OCI-LY7 (cell line): ENCODE data around the gene RAC2. TPM values are rescaled to one million over a fixed set of nuclear protein-coding genes. Genes with fewer than 3 reads are reported as not detected.

Source experiments
- BruUV-seq: library from RNA; stranded (reverse); fragments of 400-500 nt; replicated peaks from 2 replicates; lab custom pipeline; 2021; lab: Mats Ljungman, UMichigan
- CTCF ChIA-PET: fragments of 300-600 bp; sonication (Branson Sonifier 250); formaldehyde crosslinking; loops from one replicate; lab custom pipeline; 2022; ENCODE audit warnings: antibody characterized with exemption; ENCODE audit not compliant: unreplicated experiment; lab: Charles Lee
- POLR2A ChIA-PET: fragments of 300-600 bp; sonication (Branson Sonifier 250); formaldehyde crosslinking; loops from one replicate; lab custom pipeline; 2022; ENCODE audit warnings: antibody characterized with exemption; lab: Charles Lee
- DNase-seq: peaks from one replicate; pipeline ENCODE4 v3.0.0-alpha.2; 2015; ENCODE audit warnings: low spot score
- H2AFZ ChIP-seq: fragments of 200-600 bp; sonication (generic), shearing (Covaris generic); 2 replicates; pipeline ENCODE4 v1.6.1; 2014; ENCODE audit warnings: mild to moderate bottlenecking, antibody characterized with exemption, low read length, moderate library complexity
- H3K27ac ChIP-seq: fragments of 200-600 bp; sonication (generic); 2 replicates; pipeline ENCODE4 v1.5.1; 2014; ENCODE audit warnings: mixed run types, low read depth, mild to moderate bottlenecking, moderate library complexity, low read length, inconsistent platforms; ENCODE audit not compliant: poor library complexity, severe bottlenecking
- H3K36me3 ChIP-seq: fragments of 200-600 bp; sonication (generic); 2 replicates; pipeline ENCODE4 v1.6.1; 2014; ENCODE audit warnings: mild to moderate bottlenecking, antibody characterized with exemption, low read length, moderate library complexity, mixed read lengths; ENCODE audit not compliant: insufficient read depth
- H3K4me1 ChIP-seq: fragments of 200-600 bp; sonication (generic); 2 replicates; pipeline ENCODE4 v1.5.1; 2014; ENCODE audit warnings: mild to moderate bottlenecking, low read length; ENCODE audit not compliant: insufficient read depth, poor library complexity, severe bottlenecking
- H3K4me2 ChIP-seq: fragments of 200-600 bp; sonication (generic); 2 replicates; pipeline ENCODE4 v1.6.1; 2014; ENCODE audit warnings: mild to moderate bottlenecking, low read length
- H3K4me3 ChIP-seq: fragments of 200-600 bp; sonication (generic); 2 replicates; pipeline ENCODE4 v1.5.1; 2014; ENCODE audit warnings: mild to moderate bottlenecking, low read depth, low read length; ENCODE audit not compliant: poor library complexity, severe bottlenecking
- H3K79me2 ChIP-seq: fragments of 200-600 bp; sonication (generic); 2 replicates; pipeline ENCODE4 v1.6.1; 2016; ENCODE audit warnings: low read depth, mild to moderate bottlenecking, low read length, moderate library complexity, mixed read lengths; ENCODE audit not compliant: insufficient read depth
- H3K9me2 ChIP-seq: fragments of 200-600 bp; sonication (generic); 2 replicates; pipeline ENCODE4 v1.6.1; 2016; ENCODE audit warnings: mild to moderate bottlenecking, low read length, mixed read lengths; ENCODE audit not compliant: insufficient read depth
- H3K9me3 ChIP-seq: fragments of 200-600 bp; sonication (generic); 2 replicates; pipeline ENCODE4 v1.6.1; 2014; ENCODE audit warnings: mild to moderate bottlenecking, mixed run types, low read length, mixed read lengths
- H4K20me1 ChIP-seq: fragments of 200-600 bp; sonication (generic); 2 replicates; pipeline ENCODE4 v1.6.1; 2014; ENCODE audit warnings: mild to moderate bottlenecking, antibody characterized with exemption, low read length, moderate library complexity, mixed read lengths; ENCODE audit not compliant: insufficient read depth
- CTCF ChIP-seq: fragments of 200-600 bp; sonication (generic); conservative IDR thresholded peaks from 2 replicates; pipeline ENCODE4 v1.5.1; 2014; ENCODE audit warnings: mild to moderate bottlenecking, antibody characterized with exemption, low read length, moderate library complexity, mixed read lengths
- EZH2phosphoT487 ChIP-seq: fragments of 200-600 bp; sonication (generic); IDR thresholded peaks from 2 replicates; pipeline ENCODE4 v1.6.1; 2018; ENCODE audit warnings: low read depth, borderline replicate concordance, mild to moderate bottlenecking, mixed run types, antibody characterized with exemption, low read length, moderate library complexity, mixed read lengths
- intact Hi-C: fragments of 100-400 bp; cut with micrococcal nuclease; formaldehyde crosslinking; loops from one replicate; pipeline ENCODE4 v1.10.0; 2022; ENCODE audit not compliant: unreplicated experiment
- total RNA-seq, 2 experiments: library from RNA; depleted of rRNA in 1 of 2; stranded (reverse); fragments of >200 nt in 1 of 2; shearing (Covaris generic) in 1 of 2; gene quantifications; 2 replicates each; pipeline ENCODE4 v1.2.3, GENCODE V29; 2014 to 2022

RAC2 gene
- total RNA-seq, 2 experiments from 2014 or later = 142 to 321 TPM

- no peaks in the 10 kb centered on the region for H4K20me1 ChIP-seq
- H3K36me3 ChIP-seq = no peaks in the 10 kb centered on the region
- intact Hi-C loops = no loop called here
- H3K9me2 ChIP-seq = no peaks in the 10 kb centered on the region
- POLR2A ChIA-PET = no interaction called here
- TF ChIP-seq EZH2phosphoT487 (no peak), CTCF (no peak)
- no peak overlapping the region for H3K4me3 ChIP-seq
- DNase-seq = no peak
- no peak overlapping the region for H3K4me2 ChIP-seq
- no peaks in the 10 kb centered on the region for H3K9me3 ChIP-seq
- no peaks in the 10 kb centered on the region for H3K79me2 ChIP-seq
- BruUV-seq = no TSS peak
- CTCF ChIA-PET = no interaction called here
- no peak overlapping the region for H2AFZ ChIP-seq
- no peak overlapping the region for H3K27ac ChIP-seq
- H3K4me1 ChIP-seq = peaks cover 46% of the 10 kb centered on the region
Observed at GRCh38 chr22:37249986-37250385, 5.9 kb upstream of the RAC2 start.

GRCh38 chr22:37248251-37248650, 4.2 kb upstream of the RAC2 start:
- POLR2A ChIA-PET = interaction anchor here (0.7 kb wide), 1 partner anchor 19 kb away, joined by 4 read pairs; no protein-coding TSS in a partner anchor
- CTCF ChIA-PET = no interaction called here

More at GRCh38 chr22:37248251-37248650, 4.2 kb upstream of the RAC2 start:
- Histone ChIP-seq H3K9me2 (no peaks in the 10 kb centered on the region), H3K4me3 (no peak overlapping the region), H3K9me3 (no peaks in the 10 kb centered on the region), H2AFZ (no peak overlapping the region), H4K20me1 (peaks cover 5% of the 10 kb centered on the region; the same call in 1 of the 2 replicates), H3K27ac (no peak overlapping the region), H3K4me1 (peaks cover 53% of the 10 kb centered on the region), H3K4me2 (peak overlapping the region; percentile 23; the same call in 1 of the 2 replicates), H3K79me2 (peaks cover 8% of the 10 kb centered on the region), H3K36me3 (peaks cover 7% of the 10 kb centered on the region; the same call in 1 of the 2 replicates)
- BruUV-seq = no TSS peak
- DNase-seq = no peak
- intact Hi-C loops = no loop called here
- TF ChIP-seq EZH2phosphoT487 = no peak
- no peak for TF ChIP-seq CTCF
